HepG2 (cell line): ENCODE results near the gene FGGY. TPM values are rescaled to one million over a fixed set of nuclear protein-coding genes. Genes with fewer than 3 reads are reported as not detected.

Experiments used
- ATAC-seq: fragments of 200-7000 bp; cut with Tn5 transposase; 3 replicates; pipeline ENCODE4 v1.9.1; 2020; ENCODE audit warnings: mild to moderate bottlenecking, moderate library complexity
- BruUV-seq: library from RNA; stranded (reverse); fragments of 400-500 nt; replicated peaks from 2 replicates; lab custom pipeline; 2021; lab: Mats Ljungman, UMichigan
- CTCF ChIA-PET: fragments of 300-600 bp; formaldehyde crosslinking; extraction: SDS; loops from one replicate; lab custom pipeline; 2021; ENCODE audit warnings: low total read pairs, inconsistent platforms, low intra/inter-chr PET ratio; lab: Yijun Ruan, JAX
- POLR2A ChIA-PET: fragments of 350-600 bp; sonication (Branson Sonifier 250); formaldehyde crosslinking; loops from one replicate; lab custom pipeline; 2020; ENCODE audit warnings: antibody characterized with exemption, inconsistent platforms; lab: Yijun Ruan, JAX
- DNase-seq: peaks from one replicate; pipeline ENCODE4 v3.0.0-alpha.2; 2015; ENCODE audit warnings: low spot score
- FAIRE-seq: peaks from 3 replicates; lab custom pipeline; 2011; peaks lifted over from hg19 to GRCh38; lab: Jason Lieb, UNC
- H2AFZ ChIP-seq: one replicate; pipeline ENCODE4 v1.6.1; 2011; ENCODE audit warnings: low read length, inconsistent platforms
- H3K27ac ChIP-seq: fragments of 300-600 bp; 3 replicates; pipeline ENCODE4 v1.8.0; 2011; ENCODE audit warnings: mixed run types, mild to moderate bottlenecking, mixed read lengths, low read length, inconsistent platforms; ENCODE audit not compliant: insufficient read depth; ENCODE audit errors: extremely low read length
- H3K27me3 ChIP-seq, 2 experiments: fragments of 200-600 bp in 1 of 2; 2 replicates in 1 of 2; 3 replicates in 1 of 2; pipeline versions ENCODE4 v1.6.0 to v1.8.0; 2011; ENCODE audit warnings: low read length in 2 of 2, mild to moderate bottlenecking in 2 of 2, moderate library complexity in 2 of 2, inconsistent platforms in 1 of 2; ENCODE audit not compliant: insufficient read depth in 2 of 2, control insufficient read depth in 1 of 2
- H3K36me3 ChIP-seq, 2 experiments: fragments of 200-600 bp in 1 of 2; replicated peaks in 1 of 2; 2 replicates in 1 of 2; 3 replicates in 1 of 2; pipeline versions ENCODE4 v1.5.1 to v1.8.0; 2011; ENCODE audit warnings: low read length in 2 of 2, inconsistent platforms in 1 of 2; ENCODE audit not compliant: insufficient read depth in 2 of 2, control insufficient read depth in 1 of 2
- H3K4me1 ChIP-seq: 2 replicates; pipeline ENCODE4 v1.5.1; 2012; ENCODE audit warnings: low read length, inconsistent platforms; ENCODE audit not compliant: insufficient read depth
- H3K4me2 ChIP-seq: 2 replicates; pipeline ENCODE4 v1.6.0; 2011; ENCODE audit warnings: low read depth, low read length, inconsistent platforms
- H3K4me3 ChIP-seq, 3 experiments: fragments of 200-600 bp in 1 of 3; sonication (generic), shearing (Covaris generic) in 1 of 3; replicated peaks in 1 of 3; 2 replicates each; pipeline ENCODE4 v1.5.1; 2011 to 2016; ENCODE audit warnings: low read length in 3 of 3, inconsistent platforms in 2 of 3, low read depth in 2 of 3, mild to moderate bottlenecking in 2 of 3, control low read depth in 1 of 3, mixed read lengths in 1 of 3; ENCODE audit not compliant: insufficient read depth in 1 of 3
- H3K79me2 ChIP-seq: one replicate; pipeline ENCODE4 v1.6.1; 2011; ENCODE audit warnings: low read length, inconsistent platforms; ENCODE audit not compliant: insufficient read depth
- H3K9ac ChIP-seq: 2 replicates; pipeline ENCODE4 v1.6.0; 2011; ENCODE audit warnings: mild to moderate bottlenecking, low read depth, low read length, inconsistent platforms; ENCODE audit not compliant: insufficient read depth
- H3K9me3 ChIP-seq: 2 replicates; pipeline ENCODE4 v1.5.1; 2012; ENCODE audit warnings: mild to moderate bottlenecking, low read length
- H4K20me1 ChIP-seq: 2 replicates; pipeline ENCODE4 v1.6.0; 2011; ENCODE audit warnings: inconsistent platforms, mild to moderate bottlenecking, low read length, moderate library complexity; ENCODE audit not compliant: insufficient read depth
- ATF2 ChIP-seq: sonication (generic); formaldehyde crosslinking; IDR thresholded peaks from 2 replicates; pipeline ENCODE4 v1.4.0; 2020; ENCODE audit warnings: missing genetic modification reagents
- CBFB ChIP-seq: sonication (generic); formaldehyde crosslinking; IDR thresholded peaks from 2 replicates; pipeline ENCODE4 v1.4.0; 2020; ENCODE audit warnings: missing genetic modification reagents
- CSRNP1 ChIP-seq: sonication (generic); formaldehyde crosslinking; IDR thresholded peaks from 2 replicates; pipeline ENCODE4 v1.8.1; 2023; ENCODE audit warnings: mild to moderate bottlenecking, missing genetic modification reagents
- ETV5 ChIP-seq: IDR thresholded peaks from 2 replicates; pipeline ENCODE4 v1.6.1; 2018; ENCODE audit warnings: missing biosample characterization, missing genetic modification reagents, inconsistent platforms, borderline replicate concordance
- KDM1A ChIP-seq: IDR thresholded peaks from 2 replicates; pipeline ENCODE4 v1.6.1; 2016; ENCODE audit warnings: missing compliant biosample characterization
- MBD4 ChIP-seq: IDR thresholded peaks from 2 replicates; pipeline ENCODE4 v1.6.1; 2012; ENCODE audit warnings: low read length, inconsistent platforms, borderline replicate concordance
- NR2F6 ChIP-seq, 2 experiments: IDR thresholded peaks; 2 replicates each; pipeline ENCODE4 v1.6.1; 2016; ENCODE audit warnings: antibody characterized with exemption in 1 of 2, mild to moderate bottlenecking in 1 of 2
- SAP130 ChIP-seq: IDR thresholded peaks from 2 replicates; pipeline ENCODE4 v1.6.1; 2016; ENCODE audit warnings: low read depth
- U2AF2 ChIP-seq: fragments of 200-400 bp; formaldehyde crosslinking; IDR thresholded peaks from 2 replicates; pipeline ENCODE4 v1.6.1; 2017; ENCODE audit warnings: low read depth, mild to moderate bottlenecking, low read length
- ZFP36L1 ChIP-seq: sonication (generic); formaldehyde crosslinking; IDR thresholded peaks from 2 replicates; pipeline ENCODE4 v1.8.0; 2022; ENCODE audit warnings: mild to moderate bottlenecking, missing genetic modification reagents, moderate library complexity
- ZNF337 ChIP-seq: sonication (generic); formaldehyde crosslinking; IDR thresholded peaks from 2 replicates; pipeline ENCODE4 v1.5.1; 2020; ENCODE audit warnings: missing genetic modification reagents, low read depth, mild to moderate bottlenecking, borderline replicate concordance
- WGBS: methylation state at CpG from one replicate; pipeline ENCODE4 v1.1.6; 2017; ENCODE audit warnings: low lambda C conversion rate; 5-methylcytosine and 5-hydroxymethylcytosine counted together
- in situ Hi-C: cut with HindIII; loops from 2 replicates; pipeline ENCODE4 v1.10.0; 2017; ENCODE audit warnings: low pct_unique_long_range_greater_than_20kb; ENCODE audit not compliant: extremely low pct_ligation_motif_present
- intact Hi-C: fragments of 100-400 bp; cut with micrococcal nuclease; formaldehyde crosslinking; loops from one replicate; pipeline ENCODE4 v1.10.0; 2022; ENCODE audit not compliant: unreplicated experiment
- polyA plus RNA-seq, 8 experiments: library from polyadenylated mRNA; depleted of rRNA in 3 of 8; stranded (reverse) in 7 of 8; unstranded in 1 of 8; fragments of >200 nt; fragmentation: Illumina TruSeq in 4 of 8; extraction: Trizol in 4 of 8; gene quantifications; 2 replicates each; pipeline versions ENCODE4 v1.2.1 to v1.2.3, GENCODE V29; 2011 to 2016; ENCODE audit warnings: low read depth in 4 of 8, missing spikeins in 1 of 8, mixed read lengths in 1 of 8; ENCODE audit not compliant: insufficient read depth in 1 of 8
- total RNA-seq, 5 experiments: library from RNA; depleted of rRNA; stranded (reverse); fragments of >200 nt; fragmentation: Illumina TruSeq; extraction: Trizol; gene quantifications; 2 replicates each; pipeline ENCODE4 v1.2.3, GENCODE V29; 2016; ENCODE audit warnings: low read depth in 1 of 5
- TF ChIP-seq, protein P1 (sequence below), 2 experiments: sonication (generic) in 1 of 2; formaldehyde crosslinking in 1 of 2; IDR thresholded peaks; 2 replicates each; pipeline versions ENCODE4 v1.4.0 to v1.6.1; 2016 to 2020; ENCODE audit warnings: borderline replicate concordance in 1 of 2, low read depth in 1 of 2, mild to moderate bottlenecking in 1 of 2, missing genetic modification reagents in 1 of 2
- TF ChIP-seq, protein P2 (sequence below): IDR thresholded peaks from 2 replicates; pipeline ENCODE4 v1.6.1; 2018; ENCODE audit warnings: missing genetic modification reagents

FGGY gene
- total and polyA plus RNA-seq, 2 of the 13 experiments (the other 11 are each of a cell fraction or from before 2014, with no cell fraction given): 15.7 to 27.5 TPM

GRCh38 chr1:59328353-59328752, 31.5 kb downstream of the FGGY start:
- H3K79me2 ChIP-seq: no peaks in the 10 kb centered on the region
- peaks cover 3% of the 10 kb centered on the region for H3K4me1 ChIP-seq
- 98% methylated on average over 2 of the region's 2 CpGs for WGBS
- in situ Hi-C loops: no loop called here
- no peak overlapping the region for H3K4me2 ChIP-seq
- H3K27ac ChIP-seq: no peak overlapping the region
- no peaks in the 10 kb centered on the region for H3K9me3 ChIP-seq
- no peak overlapping the region for H3K9ac ChIP-seq
- POLR2A ChIA-PET: interaction anchor here (1.6 kb wide), 1 partner anchor 32 kb away, joined by 5 read pairs; the partner anchor contains the start of gene FGGY
- intact Hi-C loops: no loop called here
- no peak overlapping the region for H3K4me3 ChIP-seq
- FAIRE-seq (no peak), DNase-seq (no peak), ATAC-seq (no peak)
- H4K20me1 ChIP-seq: no peaks in the 10 kb centered on the region
- no TSS peak for BruUV-seq
- CTCF ChIA-PET: no interaction called here
- H2AFZ ChIP-seq: no peak overlapping the region
- no peaks in the 10 kb centered on the region for H3K36me3 ChIP-seq
- TF ChIP-seq U2AF2 (no peak), ETV5 (no peak), CBFB (CRISPR knock-in tag) (no peak), ATF2 (CRISPR knock-in tag) (no peak), ZNF337 (CRISPR knock-in tag) (no peak), NR2F6 (IDR thresholded peaks at IDR 0.05) (no peak), NR2F6 (CRISPR knock-in tag; IDR thresholded peaks at IDR 0.05) (no peak), SAP130 (CRISPR knock-in tag) (no peak), ZFP36L1 (CRISPR knock-in tag) (no peak), MBD4 (no peak), KDM1A (CRISPR knock-in tag) (no peak), CSRNP1 (no peak)
- TF ChIP-seq, protein P1, sequence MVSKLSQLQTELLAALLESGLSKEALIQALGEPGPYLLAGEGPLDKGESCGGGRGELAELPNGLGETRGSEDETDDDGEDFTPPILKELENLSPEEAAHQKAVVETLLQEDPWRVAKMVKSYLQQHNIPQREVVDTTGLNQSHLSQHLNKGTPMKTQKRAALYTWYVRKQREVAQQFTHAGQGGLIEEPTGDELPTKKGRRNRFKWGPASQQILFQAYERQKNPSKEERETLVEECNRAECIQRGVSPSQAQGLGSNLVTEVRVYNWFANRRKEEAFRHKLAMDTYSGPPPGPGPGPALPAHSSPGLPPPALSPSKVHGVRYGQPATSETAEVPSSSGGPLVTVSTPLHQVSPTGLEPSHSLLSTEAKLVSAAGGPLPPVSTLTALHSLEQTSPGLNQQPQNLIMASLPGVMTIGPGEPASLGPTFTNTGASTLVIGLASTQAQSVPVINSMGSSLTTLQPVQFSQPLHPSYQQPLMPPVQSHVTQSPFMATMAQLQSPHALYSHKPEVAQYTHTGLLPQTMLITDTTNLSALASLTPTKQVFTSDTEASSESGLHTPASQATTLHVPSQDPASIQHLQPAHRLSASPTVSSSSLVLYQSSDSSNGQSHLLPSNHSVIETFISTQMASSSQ (IDR thresholded peaks at IDR 0.05; ENCODE audit: low read depth): no peak
- TF ChIP-seq, protein P1 (CRISPR knock-in tag; IDR thresholded peaks at IDR 0.05; ENCODE audit: borderline replicate concordance): no peak
- TF ChIP-seq, protein P2, sequence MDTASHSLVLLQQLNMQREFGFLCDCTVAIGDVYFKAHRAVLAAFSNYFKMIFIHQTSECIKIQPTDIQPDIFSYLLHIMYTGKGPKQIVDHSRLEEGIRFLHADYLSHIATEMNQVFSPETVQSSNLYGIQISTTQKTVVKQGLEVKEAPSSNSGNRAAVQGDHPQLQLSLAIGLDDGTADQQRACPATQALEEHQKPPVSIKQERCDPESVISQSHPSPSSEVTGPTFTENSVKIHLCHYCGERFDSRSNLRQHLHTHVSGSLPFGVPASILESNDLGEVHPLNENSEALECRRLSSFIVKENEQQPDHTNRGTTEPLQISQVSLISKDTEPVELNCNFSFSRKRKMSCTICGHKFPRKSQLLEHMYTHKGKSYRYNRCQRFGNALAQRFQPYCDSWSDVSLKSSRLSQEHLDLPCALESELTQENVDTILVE (CRISPR knock-in tag): no peak
- no peaks in the 10 kb centered on the region for H3K27me3 ChIP-seq
